ENCODE results near the gene PTPRG.

PTPRG gene

DNA sequence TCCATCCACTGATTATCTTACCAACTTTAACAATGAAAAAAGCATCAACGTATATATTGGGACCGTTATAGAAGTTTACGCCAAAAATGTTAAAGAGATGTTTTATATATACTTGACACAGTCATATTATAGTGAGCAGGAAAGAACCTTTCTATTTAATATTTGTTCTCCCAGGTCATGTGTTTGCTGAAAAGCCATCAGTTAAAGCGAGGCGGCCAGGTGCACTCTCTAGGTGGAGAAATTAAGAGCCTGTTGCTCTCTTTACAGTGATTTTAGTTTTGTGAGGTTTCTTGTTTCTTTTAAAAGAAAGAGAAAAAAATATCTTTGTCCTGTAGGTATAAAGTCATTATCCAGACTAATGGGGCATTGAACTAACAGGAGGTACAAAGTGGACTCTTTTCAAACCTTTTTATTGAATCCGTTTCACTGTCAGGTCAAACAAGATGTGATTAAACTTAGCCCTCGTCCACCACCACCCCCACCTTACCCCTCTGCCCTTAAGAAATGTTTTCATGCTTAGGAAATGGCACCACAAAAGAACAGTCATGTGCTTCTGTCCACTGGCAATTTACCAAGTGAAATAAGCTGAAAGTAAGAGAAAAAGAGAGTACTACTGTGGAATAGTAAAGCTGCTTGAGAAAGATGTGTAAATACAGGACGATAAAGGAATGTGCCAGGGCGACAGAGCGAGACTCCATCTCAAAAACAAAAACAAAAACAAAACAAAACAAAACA lies 279.9 kb downstream of the PTPRG start:
- DNase-seq, result no peak

DNA sequence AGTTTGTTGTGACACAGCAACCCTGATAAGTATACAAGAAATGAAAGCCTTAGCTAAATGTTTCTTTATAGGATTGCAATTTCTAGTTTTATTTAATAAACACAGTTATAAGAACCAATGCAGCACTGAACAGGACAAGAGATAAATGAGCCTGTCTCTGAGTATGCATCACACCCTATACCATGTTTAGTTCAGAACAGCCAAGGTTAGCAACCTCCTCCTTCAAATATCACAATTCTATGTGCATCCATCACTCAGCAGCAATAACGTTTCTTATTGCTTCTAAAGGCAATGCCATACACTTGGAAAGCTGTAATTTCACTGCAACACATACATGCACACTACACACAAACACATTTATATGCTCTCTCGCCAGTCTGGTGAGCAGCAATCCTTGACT lies 280.6 kb downstream of the PTPRG start:
- no peak for DNase-seq

DNA sequence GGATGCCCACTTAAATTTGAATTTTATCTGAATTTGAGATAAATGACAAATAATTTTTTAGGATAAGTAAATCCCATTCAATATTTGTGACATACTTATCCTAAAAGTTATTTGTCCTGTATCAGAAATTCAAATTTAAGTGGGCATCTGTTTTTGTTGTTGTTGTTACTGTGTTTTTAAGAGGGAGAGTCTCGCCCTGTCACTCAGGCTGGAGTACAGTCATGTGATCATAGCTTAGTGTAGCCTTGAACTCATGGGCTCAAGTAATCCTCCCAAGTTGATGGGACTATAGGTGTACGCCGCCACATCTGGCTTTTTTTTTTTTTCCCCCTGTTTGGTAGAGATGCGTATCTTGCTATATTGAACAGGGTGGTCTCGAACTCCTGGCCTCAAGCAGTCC lies 283.0 kb downstream of the PTPRG start:
- no peak for DNase-seq

DNA sequence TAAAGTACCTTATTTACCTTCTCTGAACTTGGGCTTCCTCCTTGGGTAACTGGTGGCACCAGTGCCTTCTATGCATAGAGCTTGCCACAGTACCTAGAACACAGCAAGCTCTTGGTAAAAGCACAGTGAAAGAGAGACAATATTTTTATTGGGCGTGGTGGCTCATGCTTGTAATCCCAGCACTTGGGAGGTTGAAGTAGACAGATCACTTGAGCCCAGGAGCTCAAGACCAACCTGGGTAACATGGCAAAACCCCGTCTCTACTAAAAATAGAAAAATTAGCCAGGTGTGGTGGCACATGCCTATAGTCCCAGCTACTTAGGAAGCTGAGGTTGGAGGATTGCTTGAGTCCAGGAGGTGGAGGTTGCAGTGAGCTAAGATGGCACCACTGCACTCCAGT lies 285.1 kb downstream of the PTPRG start:
- DNase-seq, result no peak

DNA sequence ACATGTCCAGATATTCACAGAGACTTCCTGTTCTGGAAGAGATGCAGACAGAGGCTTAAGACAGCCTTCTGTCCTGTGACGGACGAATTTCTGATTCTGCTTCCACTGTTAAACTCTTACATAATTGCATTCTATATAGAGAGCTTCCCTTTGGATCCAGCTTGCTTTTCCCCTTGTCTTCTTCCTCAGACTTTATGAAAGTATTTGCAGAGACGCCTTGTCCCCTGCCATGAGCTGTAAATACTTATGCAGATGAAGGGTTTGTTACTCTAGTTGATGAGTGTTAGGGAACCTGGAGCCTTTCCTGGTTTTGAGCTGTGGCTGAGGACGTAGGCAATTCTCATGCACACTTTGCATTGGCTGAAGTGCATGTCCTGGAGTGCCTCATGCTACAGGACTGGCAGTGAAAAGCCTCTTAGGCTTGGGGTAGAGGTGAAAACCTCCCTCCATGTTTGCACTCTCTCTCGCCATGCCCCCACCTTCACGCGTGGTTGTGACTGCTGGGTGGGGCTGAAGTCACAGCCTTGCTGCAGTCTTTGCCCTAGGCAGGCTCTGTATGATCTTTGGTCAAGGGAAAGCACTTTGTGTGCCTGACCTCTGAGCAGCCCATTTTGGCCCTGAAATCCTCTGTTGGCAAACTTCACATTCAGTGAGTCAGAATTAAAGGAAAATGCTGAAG lies 286.6 kb downstream of the PTPRG start:
- DNase-seq, result no peak

DNA sequence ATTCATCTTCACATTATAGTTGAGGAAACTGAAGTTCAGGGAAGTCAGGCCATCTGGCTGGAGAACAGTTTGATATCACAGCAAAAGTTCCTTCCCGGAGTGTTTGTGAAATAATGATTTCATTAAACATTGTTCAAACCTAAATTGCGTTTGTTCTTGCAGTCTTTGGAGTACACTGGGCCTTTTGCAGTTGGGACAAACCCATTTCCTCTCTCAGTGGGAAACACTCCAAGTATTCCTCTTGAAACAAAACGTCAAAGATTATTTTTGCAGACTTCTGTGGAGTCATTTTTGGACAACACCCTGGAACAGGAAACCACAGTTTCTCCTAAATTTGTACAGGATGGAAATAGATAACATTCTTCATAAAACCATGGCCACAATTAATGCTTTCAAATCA lies 287.5 kb downstream of the PTPRG start:
- no peak for DNase-seq

DNA sequence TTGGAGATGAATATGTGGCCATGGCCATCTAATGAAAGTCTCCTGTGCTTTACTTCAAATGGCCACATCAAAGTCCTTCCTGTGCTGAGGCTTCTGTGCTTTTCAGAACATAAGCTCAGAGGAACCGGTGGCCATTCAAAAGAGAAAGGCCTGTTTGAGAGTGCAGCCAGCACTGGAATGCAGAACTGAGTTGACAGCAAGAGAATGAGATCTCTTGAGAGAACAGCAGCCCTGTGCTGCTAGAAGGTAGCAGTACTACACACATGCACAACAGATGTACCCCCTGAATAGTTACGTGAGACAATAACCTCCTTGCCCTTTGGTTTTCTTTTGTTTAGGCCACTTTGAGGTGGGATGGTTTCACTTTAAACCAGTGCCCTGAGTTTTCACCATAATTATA lies 292.5 kb downstream of the PTPRG start:
- DNase-seq, result no peak

DNA sequence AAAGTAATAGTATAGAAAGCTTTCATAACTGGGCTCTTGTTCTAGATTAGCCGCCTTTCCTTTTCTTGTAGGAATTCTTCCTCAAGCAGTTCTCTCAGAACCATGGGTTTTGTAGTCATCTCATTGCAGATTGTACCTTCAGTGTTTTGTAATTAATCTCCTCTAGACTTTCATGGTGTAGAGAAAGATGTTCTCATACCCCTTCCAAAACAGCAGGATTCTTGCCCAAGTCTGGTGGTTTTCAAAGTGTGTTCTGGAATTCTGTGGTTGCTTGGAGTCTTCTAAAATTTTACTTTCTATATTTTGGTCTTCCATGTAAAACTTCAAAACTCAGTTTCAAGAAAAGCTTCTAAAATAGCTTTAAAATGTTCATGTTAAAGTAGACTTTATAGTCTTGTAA lies 293.8 kb downstream of the PTPRG start:
- no peak for DNase-seq

DNA sequence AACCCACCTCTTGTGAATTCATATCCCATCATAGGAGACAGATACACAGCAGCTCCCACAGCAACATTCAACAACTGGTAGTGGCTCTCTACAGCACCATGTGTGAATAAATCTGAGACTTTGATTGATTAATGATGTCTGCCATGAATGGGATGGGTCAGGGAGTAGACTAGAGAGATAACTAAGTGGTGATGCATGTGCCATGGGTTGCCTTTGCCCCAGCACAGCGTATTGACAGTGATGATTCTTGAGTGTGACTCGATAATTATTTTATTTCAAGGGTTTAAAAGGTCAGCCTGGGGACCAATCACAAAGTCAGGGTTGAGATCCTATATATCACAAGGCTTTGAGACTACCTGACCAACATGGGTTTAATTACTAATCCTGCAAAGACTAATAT lies 295.9 kb downstream of the PTPRG start:
- DNase-seq, result no peak

DNA sequence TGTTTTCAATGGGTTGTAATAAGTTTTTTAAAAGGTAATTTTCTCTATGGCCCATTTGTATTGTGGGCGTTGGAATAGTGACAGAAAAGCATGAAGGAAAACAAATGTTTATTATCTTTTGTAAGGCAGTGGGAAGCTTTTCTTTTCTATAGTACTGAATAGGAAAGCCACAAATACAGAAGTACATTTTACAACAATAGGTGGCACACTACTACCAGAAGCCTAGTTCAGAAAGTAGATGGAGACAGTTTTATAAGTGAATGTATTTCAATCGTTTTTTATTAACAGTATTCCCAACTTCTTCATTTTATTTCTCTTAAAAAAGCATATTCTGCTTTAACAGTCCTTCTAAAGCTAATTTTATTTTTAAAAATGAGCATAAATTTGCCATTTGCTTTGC lies 296.7 kb downstream of the PTPRG start:
- DNase-seq, result no peak

DNA sequence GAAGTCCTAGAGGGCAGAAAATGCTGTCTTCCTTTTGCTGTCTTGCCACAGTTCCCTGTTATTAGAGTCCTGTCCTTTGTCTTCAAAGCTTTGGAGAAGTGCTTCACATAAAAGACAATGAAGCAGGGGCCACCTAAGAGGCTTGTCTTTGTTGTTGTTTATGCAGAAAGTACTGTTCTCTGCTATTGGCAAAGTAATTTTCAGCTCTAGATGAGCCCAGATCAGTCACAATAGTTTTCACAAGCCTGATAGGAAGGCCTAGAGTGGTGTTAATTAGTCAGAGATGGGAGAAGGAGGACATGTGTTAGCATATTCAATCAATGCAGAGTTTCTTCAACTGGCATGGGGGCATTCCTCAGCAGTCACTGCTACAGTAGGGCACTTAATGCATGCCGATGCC lies 300.0 kb downstream of the PTPRG start:
- DNase-seq, result no peak

DNA sequence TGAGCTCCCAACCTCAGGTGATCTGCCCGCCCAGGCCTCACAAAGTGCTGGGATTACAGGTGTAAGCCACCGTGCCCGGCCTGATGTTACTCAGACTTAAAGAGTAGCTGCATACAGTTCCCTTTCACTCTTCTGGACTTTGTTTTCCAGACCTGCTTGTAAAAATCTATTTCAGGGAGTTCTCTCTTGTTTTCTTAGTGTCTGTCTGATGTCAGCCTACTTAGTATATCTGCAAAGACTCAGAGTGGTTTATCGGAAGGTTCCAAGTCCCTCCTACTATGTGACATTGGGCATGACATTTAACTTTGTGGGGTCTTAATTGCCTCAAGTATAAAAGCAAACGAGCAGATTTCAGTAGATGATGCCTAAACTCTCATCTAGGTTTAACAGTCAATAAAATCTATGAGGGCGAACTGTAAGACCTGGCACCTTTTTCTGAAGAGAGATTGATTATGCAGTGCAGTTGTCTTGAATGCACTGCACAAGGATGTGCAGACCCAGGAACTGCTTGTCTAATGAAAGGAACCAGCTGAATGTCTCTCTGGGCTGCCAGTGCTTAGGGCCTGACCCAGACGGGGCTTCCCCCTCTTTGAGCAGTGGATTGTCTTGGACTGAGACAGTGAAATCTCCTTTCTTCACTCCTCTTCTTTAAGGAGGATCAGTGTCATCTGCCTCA lies 301.4 kb downstream of the PTPRG start:
- DNase-seq, result no peak

DNA sequence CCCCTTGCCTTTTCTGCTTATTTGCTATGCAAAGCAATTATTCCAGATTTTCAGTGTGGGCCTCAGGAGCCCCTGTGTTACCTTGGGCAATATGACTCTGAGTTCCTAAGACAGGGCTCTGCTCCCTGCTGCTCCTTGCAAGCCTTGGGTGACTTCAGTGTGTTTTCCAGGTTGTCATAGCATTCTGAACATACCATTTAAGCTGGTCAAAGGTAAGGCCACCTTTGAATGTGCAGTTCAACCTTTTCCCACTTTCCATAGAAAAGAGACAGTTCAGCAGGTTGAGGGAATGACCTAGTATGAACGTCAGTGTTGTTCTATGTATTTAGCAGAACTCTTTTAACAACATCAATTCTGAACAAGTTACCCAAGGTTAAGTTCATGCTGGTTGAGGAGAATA lies 302.2 kb downstream of the PTPRG start:
- no peak for DNase-seq

DNA sequence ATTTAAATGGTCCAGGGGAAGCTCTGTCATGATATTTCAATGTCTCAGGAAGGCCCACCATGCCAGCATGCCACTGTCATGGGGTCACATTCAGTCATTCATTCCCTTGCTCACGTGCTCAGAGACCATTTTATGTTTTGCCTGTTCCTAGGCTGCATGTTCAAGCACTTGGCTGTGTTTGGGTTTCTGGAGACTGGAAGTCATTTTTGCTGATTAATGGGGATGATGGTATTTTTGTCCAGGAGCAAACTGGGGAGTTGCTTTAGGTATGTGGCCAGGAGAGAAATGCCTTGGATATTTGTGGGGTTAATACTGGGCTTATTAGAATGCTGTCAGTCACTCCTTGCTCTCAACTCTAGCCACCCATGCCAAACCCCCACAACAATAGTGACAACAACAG lies 303.5 kb downstream of the PTPRG start:
- no peak for DNase-seq

DNA sequence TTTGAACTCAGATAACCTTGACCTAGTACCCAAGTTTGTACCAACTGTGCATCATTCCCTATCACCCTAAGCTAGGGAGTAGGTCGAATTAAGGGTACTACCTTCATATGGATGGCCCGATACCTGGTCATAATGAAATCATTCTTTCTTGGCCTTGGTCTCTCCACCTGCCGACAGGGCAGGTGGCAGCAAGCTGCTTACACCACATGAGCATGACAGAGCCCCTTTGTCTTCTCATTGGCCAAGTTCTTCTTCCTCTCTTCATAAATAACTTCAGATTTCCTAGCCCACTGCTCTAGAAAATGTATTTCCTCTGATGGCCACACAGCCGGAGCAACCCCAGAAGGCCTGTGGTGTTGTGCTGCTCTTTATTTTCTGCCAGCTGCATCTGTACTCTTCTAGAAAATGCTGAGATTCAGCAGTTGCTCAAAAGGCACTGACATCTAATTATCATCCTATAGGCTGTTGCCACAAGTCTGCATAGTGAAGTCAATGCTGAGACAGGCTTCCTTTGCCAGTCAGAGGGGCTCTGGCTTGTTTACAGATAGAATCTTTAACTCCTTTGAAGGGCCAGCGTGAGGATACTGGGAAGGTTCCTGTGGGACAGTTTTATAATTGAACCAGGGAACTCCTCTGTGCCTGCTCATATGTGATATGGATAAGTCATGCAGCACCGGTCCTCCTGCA lies 304.2 kb downstream of the PTPRG start:
- no peak for DNase-seq

DNA sequence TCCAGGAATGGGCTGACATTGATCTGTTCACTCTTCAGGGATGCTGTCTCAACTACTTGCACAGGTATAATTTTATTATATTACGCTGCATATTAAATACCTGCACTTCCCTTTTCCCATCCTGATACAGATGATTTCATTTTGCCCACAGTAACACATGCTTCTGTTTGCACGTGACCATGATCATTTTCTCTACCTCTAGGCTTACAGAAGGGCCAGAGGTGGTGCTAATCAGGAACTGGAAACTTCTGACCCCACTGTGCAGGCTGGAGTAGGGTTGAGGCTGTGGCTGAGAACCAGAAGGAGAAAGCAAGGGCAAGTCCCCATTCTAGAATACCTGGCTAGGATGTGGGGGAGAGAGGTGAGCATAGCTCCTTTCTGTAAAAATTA lies 304.8 kb downstream of the PTPRG start:
- no peak for DNase-seq

DNA sequence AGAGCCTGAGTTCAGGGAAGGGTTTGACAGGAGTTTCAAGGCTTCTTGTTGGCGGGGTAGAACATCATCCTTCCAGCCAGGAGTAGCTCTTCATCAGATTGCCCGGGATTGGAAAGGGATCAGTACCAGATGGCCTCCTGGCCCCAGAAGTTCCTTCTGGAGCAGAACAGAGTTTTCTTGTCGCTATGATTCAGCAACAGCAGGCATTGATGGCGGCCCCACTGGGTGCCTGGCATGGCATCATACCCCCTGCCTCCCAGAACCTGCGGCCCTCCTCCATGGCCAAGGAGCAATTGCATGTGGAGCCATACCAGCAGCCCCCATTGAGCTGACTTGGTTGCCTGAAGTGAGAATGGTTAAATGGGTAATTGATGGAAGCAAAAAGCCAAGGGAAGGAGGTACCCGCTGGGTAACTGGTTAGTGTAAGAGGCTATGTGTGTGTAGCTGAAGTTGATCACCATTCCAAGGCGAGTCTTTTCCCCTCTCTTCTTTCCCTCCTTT lies 305.6 kb downstream of the PTPRG start:
- no peak for DNase-seq

DNA sequence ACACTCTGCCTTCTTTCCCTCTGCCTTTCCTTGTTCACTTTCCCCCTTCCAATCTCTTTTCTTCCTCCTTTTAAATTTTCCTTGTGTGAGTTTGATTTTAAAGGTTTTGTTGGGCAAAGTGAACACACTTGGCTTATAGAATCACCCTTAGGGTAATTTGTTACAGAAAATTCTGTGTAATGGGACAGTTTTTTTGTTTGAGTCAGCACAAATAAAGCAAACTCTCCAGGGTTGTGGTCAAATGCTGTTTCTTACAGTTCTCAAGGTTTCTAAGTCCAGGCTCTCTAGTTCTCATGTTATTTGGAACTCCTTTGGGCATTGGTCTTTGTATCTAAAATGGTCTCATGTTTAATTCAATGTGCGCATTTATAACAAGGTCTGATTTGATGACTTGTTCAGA lies 307.1 kb downstream of the PTPRG start:
- DNase-seq, result no peak

DNA sequence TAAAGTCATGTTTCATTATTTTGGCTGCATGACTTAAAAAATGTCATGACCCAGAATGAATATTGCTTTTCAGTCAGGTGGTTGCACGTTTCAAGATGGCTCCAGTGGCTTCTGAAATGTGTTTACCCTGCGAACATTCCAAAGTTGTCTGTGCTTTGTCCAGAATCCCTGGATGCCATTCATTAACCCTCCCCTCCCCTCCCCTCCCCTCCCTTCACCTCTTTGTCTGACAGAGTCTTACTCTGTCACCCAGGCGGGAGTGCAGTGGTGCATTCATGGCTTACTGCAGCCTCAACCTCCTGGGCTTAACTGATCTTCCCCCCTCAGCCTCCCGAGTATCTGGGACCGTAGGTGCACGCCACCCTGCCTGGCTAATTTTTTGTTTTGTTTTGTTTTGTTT lies 308.0 kb downstream of the PTPRG start:
- no peak for DNase-seq

DNA sequence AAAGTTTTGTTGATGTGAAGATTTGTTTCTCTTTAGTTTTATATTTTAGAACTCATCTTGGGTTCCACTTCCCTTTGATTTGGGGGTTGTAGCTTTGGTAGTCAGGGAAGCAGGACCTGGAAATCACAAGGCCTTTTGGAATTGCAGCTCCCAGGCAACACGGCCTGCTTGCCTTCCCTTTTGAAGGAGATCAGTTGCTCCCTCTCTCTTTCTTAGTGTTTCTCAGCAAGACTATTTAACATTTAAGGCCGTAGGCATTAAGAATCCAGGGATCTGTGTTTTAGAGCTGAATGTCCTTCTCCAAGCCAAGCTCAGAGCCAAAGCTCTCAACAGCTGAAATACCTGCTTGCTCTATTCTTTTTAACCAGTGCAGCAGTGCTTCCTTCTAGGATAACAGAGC lies 310.3 kb downstream of the PTPRG start:
- no peak for DNase-seq

DNA sequence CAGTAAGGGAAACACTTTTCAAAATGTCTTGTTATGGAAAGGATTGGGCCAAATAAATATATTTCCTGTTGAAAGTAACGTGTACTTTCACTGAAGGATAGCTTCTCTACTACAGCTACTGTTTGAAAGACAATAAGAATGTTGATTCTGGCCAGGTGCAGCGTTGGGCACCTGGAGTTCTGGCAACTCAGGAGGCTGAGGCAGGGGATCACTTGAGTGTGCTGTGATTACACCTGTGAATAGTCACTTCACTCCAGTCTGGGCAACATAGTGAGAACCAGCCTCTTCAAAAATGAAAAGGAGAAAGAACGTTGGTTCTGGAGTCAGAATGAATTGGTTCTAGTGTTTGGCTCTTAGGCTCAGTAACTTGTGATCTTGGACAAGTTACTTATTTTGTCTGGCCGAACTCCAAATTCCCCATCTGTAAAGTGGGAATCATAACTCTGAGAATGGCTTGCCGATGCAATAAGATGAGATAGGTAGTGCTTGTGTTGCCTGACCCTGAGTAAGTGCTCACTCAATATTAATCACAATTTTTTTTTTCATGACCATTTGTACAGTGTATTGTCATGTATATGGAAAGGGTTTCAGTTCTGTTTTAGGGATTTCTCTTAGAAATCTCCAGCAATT lies 310.8 kb downstream of the PTPRG start:
- DNase-seq, result no peak

DNA sequence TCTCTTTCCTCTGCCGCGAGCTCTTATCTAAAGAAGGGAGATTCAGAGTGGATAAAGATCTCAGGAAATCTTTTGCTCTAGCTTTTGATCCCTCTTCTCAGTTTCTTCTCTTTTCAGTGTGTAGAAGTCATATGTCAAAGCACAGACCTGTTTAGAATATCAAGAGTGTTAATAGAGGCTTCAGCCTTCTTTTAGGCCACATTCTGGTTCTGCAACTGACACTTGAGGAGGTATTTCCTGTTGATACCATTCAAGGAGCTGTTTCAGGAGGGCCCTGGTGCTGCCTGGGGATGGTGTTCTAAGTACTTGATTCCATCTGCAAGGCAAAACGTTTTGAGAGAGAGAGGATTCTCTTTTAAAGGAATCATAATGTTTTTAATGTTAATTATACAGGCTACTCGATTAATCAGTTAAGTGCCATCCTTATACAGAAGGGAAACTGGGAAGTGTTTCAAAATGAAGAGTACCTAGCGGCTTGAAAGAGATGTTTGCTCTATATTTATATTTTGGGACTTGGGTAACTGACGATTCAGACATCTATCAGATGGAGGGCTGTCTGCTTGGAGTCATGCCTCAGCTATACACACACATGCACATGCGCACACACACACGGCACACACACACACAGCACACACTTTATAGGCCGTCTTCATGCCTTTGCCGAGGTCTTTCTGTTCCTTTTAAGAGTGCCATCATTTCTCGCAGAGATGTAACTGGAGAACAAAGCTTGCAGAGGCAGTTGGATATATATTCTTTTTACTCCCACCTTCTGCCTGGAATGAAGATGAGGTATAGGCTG lies 313.9 kb downstream of the PTPRG start:
- DNase-seq, result no peak
